Measurements from ENCODE around the gene RGS10.

GRCh38 chr10:119491966-119492757 lies 50.4 kb downstream of the RGS10 start:
- TF ChIP-seq CTCF (conservative IDR thresholded peaks at IDR 0.05; ENCODE audit: low read depth in 2 of 2) (no peak), REST (IDR thresholded peaks at IDR 0.05; ENCODE audit: unreplicated experiment) (no peak), ETS1 (IDR thresholded peaks at IDR 0.05) (no peak), POLR2AphosphoS5 (IDR thresholded peaks at IDR 0.05; ENCODE audit: low read depth) (no peak), EZH2 (IDR thresholded peaks at IDR 0.05; ENCODE audit: low read depth, unreplicated experiment) (no peak), STAT1 (IDR thresholded peaks at IDR 0.05; ENCODE audit: unreplicated experiment) (no peak), JUNB (IDR thresholded peaks at IDR 0.05; ENCODE audit: unreplicated experiment) (no peak), ZNF462 (CRISPR knock-in tag; IDR thresholded peaks at IDR 0.05) (no peak), CREB1 (CRISPR knock-in tag; IDR thresholded peaks at IDR 0.05; ENCODE audit: low read depth) (no peak)
